Uterus (tissue), 2 donors: ENCODE results near the gene YIF1A.

Experiments
- CTCF ChIP-seq, 4 experiments: fragments of 200-600 bp in 2 of 4; fragments of 450-650 bp in 2 of 4; sonication (generic) in 2 of 4; IDR thresholded peaks; one replicate each; pipeline ENCODE4 v1.5.1; 2016 to 2019; ENCODE audit warnings: antibody characterized with exemption in 4 of 4, mild to moderate bottlenecking in 2 of 4, moderate library complexity in 1 of 4
- POLR2A ChIP-seq, 2 donors: fragments of 450-650 bp; IDR thresholded peaks; one replicate each; pipeline ENCODE4 v1.6.1; 2016; ENCODE audit warnings: antibody characterized with exemption in 2 of 2, mild to moderate bottlenecking in 1 of 2, moderate library complexity in 1 of 2

- TF ChIP-seq POLR2A (IDR thresholded peaks at IDR 0.05), result no peak
- no peak for TF ChIP-seq CTCF (IDR thresholded peaks at IDR 0.05)
Measured at GRCh38 chr11:66286699-66287098, 2.2 kb downstream of the YIF1A start.
